Measurements from ENCODE around the gene PTPRN2.

The PTPRN2 gene

GRCh38 chr7:157645539-157645938, 942.1 kb downstream of the PTPRN2 start:
- H3K27ac ChIP-seq, result no peak overlapping the region
- TF ChIP-seq ZFX (IDR thresholded peaks at IDR 0.05; ENCODE audit: borderline replicate concordance) (no peak), CTCF (IDR thresholded peaks at IDR 0.05) (no peak)

GRCh38 chr7:157644946-157645345, 942.7 kb downstream of the PTPRN2 start:
- no peak overlapping the region for H3K27ac ChIP-seq
- no peak for TF ChIP-seq CTCF (IDR thresholded peaks at IDR 0.05)
- TF ChIP-seq ZFX (IDR thresholded peaks at IDR 0.05; ENCODE audit: borderline replicate concordance), result no peak

GRCh38 chr7:157643525-157643970, 944.1 kb downstream of the PTPRN2 start:
- no peak overlapping the region for H3K27ac ChIP-seq
- TF ChIP-seq CTCF (IDR thresholded peaks at IDR 0.05) (no peak), ZFX (IDR thresholded peaks at IDR 0.05; ENCODE audit: borderline replicate concordance) (no peak)

- no peak for TF ChIP-seq CTCF (IDR thresholded peaks at IDR 0.05)
- TF ChIP-seq ZFX (IDR thresholded peaks at IDR 0.05; ENCODE audit: borderline replicate concordance), result no peak
- H3K27ac ChIP-seq, result no peak overlapping the region
These were observed 945.8 kb downstream of the PTPRN2 start for GRCh38 chr7:157641866-157642265.

GRCh38 chr7:157640144-157640543, 947.5 kb downstream of the PTPRN2 start:
- no peak for TF ChIP-seq CTCF (IDR thresholded peaks at IDR 0.05)
- no peak for TF ChIP-seq ZFX (IDR thresholded peaks at IDR 0.05; ENCODE audit: borderline replicate concordance)
- H3K27ac ChIP-seq, result no peak overlapping the region

- H3K27ac ChIP-seq, result no peak overlapping the region
- TF ChIP-seq CTCF (IDR thresholded peaks at IDR 0.05) (no peak), ZFX (IDR thresholded peaks at IDR 0.05; ENCODE audit: borderline replicate concordance) (no peak)
These were observed 949.1 kb downstream of the PTPRN2 start for GRCh38 chr7:157638563-157638962.

GRCh38 chr7:157637216-157637949, 950.2 kb downstream of the PTPRN2 start:
- TF ChIP-seq CTCF (IDR thresholded peaks at IDR 0.05) (no peak), ZFX (IDR thresholded peaks at IDR 0.05; ENCODE audit: borderline replicate concordance) (no peak)
- no peak overlapping the region for H3K27ac ChIP-seq
